Thyroid gland (tissue), 4 donors: ENCODE measurements around the gene RGL3. TPM values are rescaled to one million over a fixed set of nuclear protein-coding genes. Genes with fewer than 3 reads are reported as not detected.
"Not testable (repeated sequence)": the region's sequence is repeated elsewhere in the genome, so short reads cannot be mapped to it uniquely, and the experiment has no call there.

ENCODE experiments used
- DNase-seq, 2 donors: peaks; one replicate each; pipeline ENCODE4 v3.0.0-alpha.2; 2019
- H3K27ac ChIP-seq, 3 donors: fragments of 200-600 bp; sonication (generic); 1 replicate in 2 of 3; 2 replicates in 1 of 3; pipeline ENCODE4 v1.5.1; 2016 to 2019; ENCODE audit warnings: mild to moderate bottlenecking in 1 of 3, moderate library complexity in 1 of 3
- H3K27me3 ChIP-seq: fragments of 200-600 bp; sonication (generic); one replicate; pipeline ENCODE4 v1.5.1; 2019
- H3K36me3 ChIP-seq, 2 donors: fragments of 200-600 bp; sonication (generic); one replicate each; pipeline ENCODE4 v1.5.1; 2016 to 2019
- H3K4me1 ChIP-seq, 2 donors: fragments of 200-600 bp; sonication (generic); one replicate each; pipeline ENCODE4 v1.5.1; 2017 to 2019
- H3K4me3 ChIP-seq, 3 donors: fragments of 200-600 bp; sonication (generic); replicated peaks in 1 of 3; 1 replicate in 2 of 3; 2 replicates in 1 of 3; pipeline ENCODE4 v1.5.1; 2016; ENCODE audit warnings: mild to moderate bottlenecking in 1 of 3
- H3K9me3 ChIP-seq: fragments of 200-600 bp; sonication (generic); one replicate; pipeline ENCODE4 v1.5.1; 2017
- CTCF ChIP-seq, 6 experiments: fragments of 200-600 bp in 3 of 6; fragments of 450-650 bp in 3 of 6; sonication (generic) in 3 of 6; IDR thresholded peaks; one replicate each; pipeline ENCODE4 v1.5.1; 2016 to 2019; ENCODE audit warnings: antibody characterized with exemption in 6 of 6, mild to moderate bottlenecking in 2 of 6, inconsistent platforms in 1 of 6, moderate library complexity in 1 of 6
- POLR2A ChIP-seq, 2 donors: fragments of 450-650 bp; IDR thresholded peaks; one replicate each; pipeline ENCODE4 v1.6.1; 2017; ENCODE audit warnings: antibody characterized with exemption in 2 of 2, mild to moderate bottlenecking in 2 of 2, moderate library complexity in 1 of 2
- WGBS, 2 donors: methylation state at CpG; one replicate each; pipeline ENCODE4 v1.1.5; 2017; 5-methylcytosine and 5-hydroxymethylcytosine counted together
- intact Hi-C: fragments of 100-400 bp; cut with DNase I; formaldehyde crosslinking; loops from one replicate; pipeline ENCODE4 v1.15.1; 2023
- total RNA-seq, 4 donors: library from RNA; depleted of rRNA; stranded (reverse); fragments of >200 nt; gene quantifications; one replicate each; pipeline ENCODE4 v1.2.3, GENCODE V29; 2016

The RGL3 gene
- 100 to 1,000 TPM in 2 of 4 donors, 10 to 100 TPM in 2; 63.4 to 136 (median 101) TPM for total RNA-seq

- Histone ChIP-seq H3K27ac (peak within 1 kb of the TSS; percentile 45 to 91 (median 89)), H3K4me1 (peaks cover 6 to 50% of the 10 kb centered on the region in 2 donors), H3K27me3 (no peaks in the 10 kb centered on the region), H3K36me3 (no peaks in the 10 kb centered on the region), H3K4me3 (peak within 1 kb of the TSS; percentile 46 to 93 (median 91)), H3K9me3 (no peaks in the 10 kb centered on the region)
- 2 to 3% methylated on average over 21 to 28 of the region's 72 CpGs for WGBS, 2 donors
- peak; percentile 82 to 88 for DNase-seq
- intact Hi-C loops, result no loop called here
- TF ChIP-seq CTCF (IDR thresholded peaks at IDR 0.05), result no peak
- TF ChIP-seq POLR2A (IDR thresholded peaks at IDR 0.05), result peak in 1 of 2 donors; percentile 63
These were observed at the start of gene RGL3 for GRCh38 chr19:11418549-11419506. Gene RGL3 (minus strand): TSS chr19:11419314. CDS start chr19:11419278, 36 bp downstream.

GRCh38 chr19:11468266-11468845, 49.2 kb upstream of the RGL3 start:
- H3K4me1 ChIP-seq, intact Hi-C loops, H3K9me3 ChIP-seq, H3K36me3 ChIP-seq, H3K27ac ChIP-seq, H3K4me3 ChIP-seq, DNase-seq, H3K27me3 ChIP-seq: not testable (repeated sequence)
- WGBS, 2 donors, result 63 to 71% methylated on average over 8 of the region's 8 CpGs

- WGBS, 2 donors, result 39 to 60% methylated on average over 2 to 8 of the region's 8 CpGs
- Histone ChIP-seq H3K9me3 (no peaks in the 10 kb centered on the region), H3K27ac (no peak overlapping the region), H3K4me1 (no peaks in the 10 kb centered on the region), H3K27me3 (no peaks in the 10 kb centered on the region), H3K36me3 (no peaks in the 10 kb centered on the region), H3K4me3 (no peak overlapping the region)
- no peak for DNase-seq
- intact Hi-C loops, result no loop called here
- TF ChIP-seq POLR2A (IDR thresholded peaks at IDR 0.05), result no peak
- TF ChIP-seq CTCF (IDR thresholded peaks at IDR 0.05), result no peak
These were observed 46.5 kb upstream of the RGL3 start for GRCh38 chr19:11465600-11465999.

- no peak for TF ChIP-seq POLR2A (IDR thresholded peaks at IDR 0.05)
- no peak overlapping the region for H3K4me3 ChIP-seq
- no peaks in the 10 kb centered on the region for H3K9me3 ChIP-seq
- intact Hi-C loops, result no loop called here
- WGBS, 2 donors, result 87 to 90% methylated on average over 11 of the region's 11 CpGs
- no peak for DNase-seq
- no peaks in the 10 kb centered on the region for H3K27me3 ChIP-seq
- no peaks in the 10 kb centered on the region for H3K4me1 ChIP-seq
- H3K36me3 ChIP-seq, result no peaks in the 10 kb centered on the region
- no peak overlapping the region for H3K27ac ChIP-seq
These were observed 45.5 kb upstream of the RGL3 start for GRCh38 chr19:11464333-11465265.

GRCh38 chr19:11463391-11463790, 44.3 kb upstream of the RGL3 start:
- TF ChIP-seq CTCF (IDR thresholded peaks at IDR 0.05) (no peak), POLR2A (IDR thresholded peaks at IDR 0.05) (no peak)
- Histone ChIP-seq H3K9me3 (no peaks in the 10 kb centered on the region), H3K4me1 (no peaks in the 10 kb centered on the region), H3K27ac (no peak overlapping the region), H3K4me3 (no peak overlapping the region), H3K27me3 (no peaks in the 10 kb centered on the region), H3K36me3 (no peaks in the 10 kb centered on the region)
- intact Hi-C loops, result no loop called here
- DNase-seq, result no peak
- WGBS, 2 donors, result 48 to 76% methylated on average over 6 to 11 of the region's 12 CpGs
